H1 (cell line): Measurements from ENCODE around the gene TXN2. TPM values are rescaled to one million over a fixed set of nuclear protein-coding genes. Genes with fewer than 3 reads are reported as not detected.
A peak's percentile ranks its signal among the peaks of the same experiment; 100 is the strongest.

ENCODE experiments used
- CTCF ChIA-PET: fragments of 300-600 bp; sonication (Branson Sonifier 250); formaldehyde crosslinking; loops from one replicate; lab custom pipeline; 2021; ENCODE audit not compliant: partially characterized antibody; lab: Charles Lee
- POLR2A ChIA-PET: fragments of 300-600 bp; sonication (Branson Sonifier 250); formaldehyde crosslinking; loops from one replicate; lab custom pipeline; 2021; ENCODE audit warnings: inconsistent platforms; ENCODE audit not compliant: partially characterized antibody; lab: Charles Lee
- DNase-seq, 2 experiments: peaks; one replicate each; pipeline versions ENCODE4 v3.0.0 to v3.0.0-alpha.2; 2010 to 2022; ENCODE audit warnings: low spot score in 2 of 2, low read depth in 1 of 2, mixed read lengths in 1 of 2
- FAIRE-seq: peaks from 2 replicates; lab custom pipeline; 2011; peaks lifted over from hg19 to GRCh38; lab: Jason Lieb, UNC
- H2AFZ ChIP-seq: 2 replicates; pipeline ENCODE4 v1.8.1; 2012; ENCODE audit warnings: low read length, inconsistent platforms
- H2AK5ac ChIP-seq: 2 replicates; pipeline ENCODE4 v1.6.1; 2013; ENCODE audit warnings: low read depth, low read length
- H2BK120ac ChIP-seq: replicated peaks from 2 replicates; pipeline ENCODE3; 2013; ENCODE audit warnings: low read depth, low read length, inconsistent platforms
- H2BK12ac ChIP-seq: 2 replicates; pipeline ENCODE4 v1.6.1; 2013; ENCODE audit warnings: low read depth, low read length
- H2BK15ac ChIP-seq: 2 replicates; pipeline ENCODE4 v1.6.1; 2013; ENCODE audit warnings: low read length
- H2BK20ac ChIP-seq: 2 replicates; pipeline ENCODE4 v1.6.1; 2013; ENCODE audit warnings: low read length
- H2BK5ac ChIP-seq: 2 replicates; pipeline ENCODE4 v1.6.1; 2013; ENCODE audit warnings: low read depth, low read length
- H3K14ac ChIP-seq: 2 replicates; pipeline ENCODE4 v1.6.1; 2013; ENCODE audit warnings: inconsistent platforms; ENCODE audit not compliant: insufficient read length
- H3K18ac ChIP-seq: 2 replicates; pipeline ENCODE4 v1.6.1; 2013; ENCODE audit warnings: low read length; ENCODE audit errors: extremely low read depth
- H3K23ac ChIP-seq: 2 replicates; pipeline ENCODE4 v1.6.1; 2013; ENCODE audit warnings: inconsistent platforms; ENCODE audit not compliant: insufficient read length
- H3K23me2 ChIP-seq: 2 replicates; pipeline ENCODE4 v1.6.1; 2013; ENCODE audit warnings: low read depth, low read length
- H3K27ac ChIP-seq: 2 replicates; pipeline ENCODE4 v1.6.1; 2011; ENCODE audit warnings: low read depth, low read length, inconsistent platforms
- H3K27me3 ChIP-seq, 4 experiments: replicated peaks in 1 of 4; 1 replicate in 1 of 4; 2 replicates in 3 of 4; pipeline versions ENCODE4 v1.6.1 to v1.8.1; 2011 to 2013; ENCODE audit warnings: low read length in 3 of 4, mild to moderate bottlenecking in 3 of 4, inconsistent platforms in 2 of 4, mixed read lengths in 2 of 4, moderate library complexity in 1 of 4; ENCODE audit not compliant: control insufficient read depth in 3 of 4, insufficient read depth in 3 of 4; ENCODE audit errors: extremely low read depth in 1 of 4
- H3K36me3 ChIP-seq, 4 experiments: 2 replicates each; pipeline versions ENCODE4 v1.6.1 to v1.8.1; 2011 to 2013; ENCODE audit warnings: mild to moderate bottlenecking in 4 of 4, low read length in 3 of 4, moderate library complexity in 2 of 4, control low read depth in 1 of 4, inconsistent platforms in 1 of 4; ENCODE audit not compliant: insufficient read depth in 4 of 4, control insufficient read depth in 2 of 4
- H3K4ac ChIP-seq: replicated peaks from 2 replicates; pipeline ENCODE3; 2013; ENCODE audit warnings: low read length, low read depth, mixed read lengths, inconsistent platforms; ENCODE audit not compliant: insufficient read length
- H3K4me1 ChIP-seq, 4 experiments: replicated peaks in 1 of 4; 1 replicate in 1 of 4; 2 replicates in 3 of 4; pipeline versions ENCODE4 v1.6.1 to v1.8.1; 2011 to 2013; ENCODE audit warnings: low read length in 3 of 4, inconsistent platforms in 2 of 4, mixed read lengths in 1 of 4; ENCODE audit not compliant: insufficient read depth in 4 of 4, control insufficient read depth in 3 of 4
- H3K4me2 ChIP-seq, 2 experiments: 2 replicates each; pipeline versions ENCODE4 v1.6.1 to v1.8.1; 2011 to 2013; ENCODE audit warnings: low read depth in 2 of 2, low read length in 2 of 2, control low read depth in 1 of 2, inconsistent platforms in 1 of 2, mild to moderate bottlenecking in 1 of 2; ENCODE audit not compliant: insufficient read depth in 1 of 2
- H3K4me3 ChIP-seq, 4 experiments: fragments of 200-600, 300-600 bp in 1 of 4; sonication (generic), shearing (Covaris generic), sonication (Bioruptor Twin) in 1 of 4; 2 replicates each; pipeline versions ENCODE4 v1.5.1 to v1.8.1; 2011 to 2016; ENCODE audit warnings: low read length in 4 of 4, low read depth in 3 of 4, control low read depth in 2 of 4, inconsistent platforms in 2 of 4, mild to moderate bottlenecking in 2 of 4, mixed read lengths in 1 of 4, moderate library complexity in 1 of 4; ENCODE audit not compliant: insufficient read depth in 2 of 4; ENCODE audit errors: extremely low read depth in 1 of 4
- H3K56ac ChIP-seq: replicated peaks from 2 replicates; pipeline ENCODE3; 2013; ENCODE audit warnings: low read depth, mild to moderate bottlenecking, mixed read lengths, low read length, inconsistent platforms; ENCODE audit not compliant: insufficient read length
- H3K79me1 ChIP-seq: 2 replicates; pipeline ENCODE4 v1.6.1; 2013; ENCODE audit warnings: low read depth, low read length, control low read depth
- H3K79me2 ChIP-seq, 2 experiments: 2 replicates each; pipeline versions ENCODE4 v1.6.1 to v1.8.1; 2012 to 2013; ENCODE audit warnings: low read length in 2 of 2, mild to moderate bottlenecking in 2 of 2, inconsistent platforms in 1 of 2; ENCODE audit not compliant: insufficient read depth in 2 of 2, control insufficient read depth in 1 of 2
- H3K9ac ChIP-seq, 4 experiments: replicated peaks in 1 of 4; 1 replicate in 1 of 4; 2 replicates in 3 of 4; pipeline versions ENCODE4 v1.6.1 to v1.8.1; 2011 to 2013; ENCODE audit warnings: low read depth in 3 of 4, low read length in 3 of 4, control low read depth in 2 of 4, mild to moderate bottlenecking in 2 of 4, moderate library complexity in 2 of 4, inconsistent platforms in 1 of 4; ENCODE audit errors: extremely low read depth in 1 of 4
- H3K9me3 ChIP-seq, 2 experiments: 2 replicates each; pipeline versions ENCODE4 v1.6.1 to v1.8.1; 2012 to 2013; ENCODE audit warnings: mild to moderate bottlenecking in 2 of 2, moderate library complexity in 2 of 2, control low read depth in 1 of 2, inconsistent platforms in 1 of 2, low read depth in 1 of 2, low read length in 1 of 2, mixed read lengths in 1 of 2; ENCODE audit not compliant: insufficient read depth in 2 of 2
- H4K20me1 ChIP-seq, 2 experiments: replicated peaks in 1 of 2; 2 replicates each; pipeline versions ENCODE3 to v1.8.1; 2011 to 2013; ENCODE audit warnings: inconsistent platforms in 2 of 2, low read length in 2 of 2, mild to moderate bottlenecking in 1 of 2; ENCODE audit not compliant: insufficient read depth in 2 of 2, control insufficient read depth in 1 of 2
- H4K5ac ChIP-seq: 2 replicates; pipeline ENCODE4 v1.6.1; 2013; ENCODE audit warnings: low read length, low read depth, mixed read lengths, inconsistent platforms; ENCODE audit not compliant: insufficient read length
- H4K8ac ChIP-seq: 2 replicates; pipeline ENCODE4 v1.8.0; 2013; ENCODE audit warnings: mild to moderate bottlenecking, moderate library complexity, low read length, inconsistent platforms; ENCODE audit not compliant: insufficient read depth; ENCODE audit errors: extremely low read depth
- H4K91ac ChIP-seq: replicated peaks from 2 replicates; pipeline ENCODE3; 2013; ENCODE audit warnings: low read length, mixed read lengths, inconsistent platforms; ENCODE audit not compliant: insufficient read length
- CEBPB ChIP-seq: IDR thresholded peaks from 2 replicates; pipeline ENCODE4 v1.6.1; 2012; ENCODE audit warnings: low read depth, low read length
- CREB1 ChIP-seq: IDR thresholded peaks from 2 replicates; pipeline ENCODE4 v1.6.1; 2012; ENCODE audit warnings: inconsistent platforms
- EZH2 ChIP-seq: fragments of 200-600 bp; sonication (generic); IDR thresholded peaks from 2 replicates; pipeline ENCODE4 v1.7.1; 2012; ENCODE audit warnings: low read depth, mild to moderate bottlenecking, moderate library complexity, low read length, inconsistent platforms; ENCODE audit not compliant: severe bottlenecking
- KDM5A ChIP-seq: fragments of 200-600 bp; IDR thresholded peaks from 2 replicates; pipeline ENCODE4 v1.7.1; 2012; ENCODE audit warnings: mild to moderate bottlenecking, low read length, inconsistent platforms, mixed read lengths
- RFX5 ChIP-seq: IDR thresholded peaks from 2 replicates; pipeline ENCODE4 v1.6.1; 2011; ENCODE audit warnings: low read depth, low read length, improper control_type of control experiment, borderline replicate concordance
- SIN3A ChIP-seq, 2 experiments: IDR thresholded peaks in 1 of 2; conservative IDR thresholded peaks in 1 of 2; 2 replicates each; pipeline ENCODE4 v1.6.1; 2011 to 2012; ENCODE audit warnings: low read length in 2 of 2, improper control_type of control experiment in 1 of 2, low read depth in 1 of 2, mild to moderate bottlenecking in 1 of 2
- ZNF274 ChIP-seq: IDR thresholded peaks from 2 replicates; pipeline ENCODE4 v1.7.0; 2012; ENCODE audit warnings: low read length, borderline replicate concordance; ENCODE audit errors: extremely low read depth
- WGBS, 2 experiments: shearing (Covaris generic) in 1 of 2; methylation state at CpG; one replicate each; pipeline versions ENCODE4 v1.1.6 to v1.1.7; 2013 to 2015; ENCODE audit warnings: low lambda C conversion rate in 2 of 2, mixed read lengths in 2 of 2, inconsistent platforms in 1 of 2, low coverage in 1 of 2, missing lambda C conversion rate in 1 of 2; ENCODE audit not compliant: insufficient replicate concordance in 2 of 2, insufficient coverage in 1 of 2, insufficient read length in 1 of 2; ENCODE audit errors: extremely low coverage in 1 of 2, missing lambda C conversion rate in 1 of 2; 5-methylcytosine and 5-hydroxymethylcytosine counted together
- polyA plus RNA-seq, 7 experiments: library from polyadenylated mRNA; depleted of rRNA in 3 of 7; stranded (reverse) in 5 of 7; unstranded in 2 of 7; fragments of >200 nt in 5 of 7; fragments of 200-250 nt in 2 of 7; gene quantifications; 1 replicate in 5 of 7; 2 replicates in 1 of 7; 4 replicates in 1 of 7; pipeline versions ENCODE4 v1.2.1 to v1.2.3, GENCODE V29; 2011 to 2013; ENCODE audit warnings: missing spikeins in 2 of 7, mixed read lengths in 2 of 7
- total RNA-seq: library from RNA; stranded (reverse); fragmentation: NEBNext Ultra II Directional; extraction: Animal tissue kit (Norgen Biotek cat#: 25700); gene quantifications from 2 replicates; pipeline ENCODE4 v1.2.1, GENCODE V29; 2021
- TF ChIP-seq, protein P1 (sequence below): IDR thresholded peaks from 2 replicates; pipeline ENCODE4 v1.6.1; 2012; ENCODE audit warnings: inconsistent platforms

The TXN2 gene
- total and polyA plus RNA-seq, 2 of the 8 experiments (the other 6 are each of a cell fraction or from before 2014, with no cell fraction given): 47.5 to 116 TPM

DNA sequence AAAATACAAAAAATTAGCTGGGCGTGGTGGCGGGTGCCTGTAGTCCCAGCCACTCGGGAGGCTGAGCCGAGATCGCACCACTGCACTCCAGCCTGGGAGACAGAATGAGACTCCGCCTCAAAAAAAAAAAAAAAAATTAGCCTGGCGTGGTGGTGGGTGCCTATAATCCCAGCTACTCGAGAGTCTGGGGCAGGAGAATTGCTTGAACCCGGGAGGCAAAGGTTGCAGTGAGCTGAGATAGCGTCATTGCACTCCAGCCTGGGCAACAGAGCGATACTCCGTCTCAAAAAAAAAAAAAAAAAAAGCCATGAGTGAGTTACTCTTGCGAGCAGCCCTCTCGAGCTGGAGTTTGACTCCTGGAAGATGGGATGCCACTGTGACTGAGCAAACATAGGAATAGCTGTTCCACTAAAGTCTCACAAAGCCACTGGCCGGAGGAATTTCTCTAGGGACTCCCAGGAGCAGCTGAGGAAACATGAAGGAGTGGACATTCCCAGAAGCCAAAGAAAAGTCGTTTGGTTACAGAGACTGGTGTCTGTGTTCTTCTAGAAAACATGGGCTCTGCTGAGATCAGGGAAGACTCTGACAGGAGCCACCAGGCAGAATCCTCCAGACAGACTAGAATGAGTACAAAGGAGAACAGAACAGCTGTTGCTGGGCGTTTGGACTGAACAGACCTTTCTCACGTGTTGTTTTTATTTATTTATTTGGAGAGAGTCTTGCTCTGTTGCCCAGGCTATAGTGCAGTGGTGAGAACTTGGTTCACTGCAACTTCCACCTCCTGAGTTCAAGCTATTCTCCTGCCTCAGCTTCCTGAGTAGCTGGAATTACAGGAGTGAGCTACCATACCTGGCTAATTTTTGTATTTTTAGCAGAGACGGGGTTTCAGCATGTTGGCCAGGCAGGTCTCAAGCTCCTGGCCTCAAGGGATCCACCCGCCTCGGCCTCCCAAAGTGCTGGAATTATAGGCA is 61.2 kb downstream of the TXN2 start:
- Histone ChIP-seq H3K23ac (no peak overlapping the region), H3K23me2 (0 out of 2 replicates have a peak, but pooled peaks cover 2% of the 10 kb centered on the region), H3K18ac (0 out of 2 replicates have a peak overlapping the region, but pooled peaks have one; percentile 25), H3K9ac (no peak overlapping the region), H4K20me1 (no peaks in the 10 kb centered on the region), H2AK5ac (no peak overlapping the region), H2BK12ac (no peak overlapping the region), H2BK20ac (no peak overlapping the region), H3K4ac (no peak overlapping the region), H3K27ac (no peak overlapping the region), H4K8ac (no peak overlapping the region), H2BK15ac (no peak overlapping the region), H3K27me3 (no peaks in the 10 kb centered on the region), H3K4me2 (no peak overlapping the region), H4K91ac (no peak overlapping the region), H3K79me2 (no peaks in the 10 kb centered on the region), H3K4me3 (no peak overlapping the region), H4K5ac (no peak overlapping the region), H3K56ac (no peak overlapping the region), H2AFZ (no peak overlapping the region), H3K14ac (no peak overlapping the region), H3K79me1 (no peaks in the 10 kb centered on the region), H3K36me3 (no peaks in the 10 kb centered on the region), H2BK5ac (no peak overlapping the region), H3K9me3 (no peaks in the 10 kb centered on the region), H2BK120ac (no peak overlapping the region), H3K4me1 (peaks cover 0 to 6% (median 3%) of the 10 kb centered on the region in 4 experiments; a peak in 6 of 7 replicates)
- no peak for FAIRE-seq
- WGBS, 2 experiments: 83% methylated on average over 14 of the region's 21 CpGs; no CpG with 5 or more reads in 1 of the 2 experiments
- POLR2A ChIA-PET: interaction anchor here (0.6 to 5.3 kb wide), 3 partner anchors 10 to 248 kb away, joined by 3 to 33 read pairs (median 4); no protein-coding TSS in a partner anchor
- no peak for DNase-seq
- CTCF ChIA-PET: interaction anchor here (0.6 to 1.1 kb wide), 5 partner anchors 27 to 840 kb away, joined by 3 read pairs; no protein-coding TSS in a partner anchor
- TF ChIP-seq, protein P1, sequence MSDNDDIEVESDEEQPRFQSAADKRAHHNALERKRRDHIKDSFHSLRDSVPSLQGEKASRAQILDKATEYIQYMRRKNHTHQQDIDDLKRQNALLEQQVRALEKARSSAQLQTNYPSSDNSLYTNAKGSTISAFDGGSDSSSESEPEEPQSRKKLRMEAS: no peak
- TF ChIP-seq CREB1 (no peak), ZNF274 (no peak), EZH2 (no peak), CEBPB (no peak), KDM5A (no peak), RFX5 (no peak), SIN3A (conservative IDR thresholded peaks at IDR 0.05 in 1 of 2, IDR thresholded peaks at IDR 0.05 in 1 of 2; ENCODE audit: low read depth in 1 of 2, low read length in 2 of 2) (no peak)
